Ascending aorta (tissue), 2 donors: ENCODE results near the gene ZNF831. TPM values are rescaled to one million over a fixed set of nuclear protein-coding genes. Genes with fewer than 3 reads are reported as not detected.

Experiments
- DNase-seq, 2 donors: peaks; one replicate each; pipeline ENCODE4 v3.0.0-alpha.2; 2019; ENCODE audit warnings: low spot score in 2 of 2
- H3K27ac ChIP-seq, 2 donors: fragments of 200-600 bp; sonication (generic); one replicate each; pipeline ENCODE4 v1.5.1; 2016 to 2017; ENCODE audit warnings: mild to moderate bottlenecking in 1 of 2
- H3K27me3 ChIP-seq: fragments of 200-600 bp; sonication (generic); one replicate; pipeline ENCODE4 v1.5.1; 2017
- H3K36me3 ChIP-seq, 2 donors: fragments of 200-600 bp; sonication (generic); one replicate each; pipeline ENCODE4 v1.5.1; 2016
- H3K4me1 ChIP-seq, 2 donors: fragments of 200-600 bp; sonication (generic); one replicate each; pipeline ENCODE4 v1.5.1; 2016 to 2017; ENCODE audit warnings: mild to moderate bottlenecking in 1 of 2
- H3K4me3 ChIP-seq, 2 donors: fragments of 200-600 bp; sonication (generic); one replicate each; pipeline ENCODE4 v1.5.1; 2016 to 2017; ENCODE audit warnings: mild to moderate bottlenecking in 1 of 2
- H3K9me3 ChIP-seq, 2 donors: fragments of 200-600 bp; sonication (generic); one replicate each; pipeline ENCODE4 v1.5.1; 2016
- CTCF ChIP-seq, 3 experiments: fragments of 200-600 bp in 2 of 3; fragments of 450-650 bp in 1 of 3; sonication (generic) in 2 of 3; IDR thresholded peaks; one replicate each; pipeline ENCODE4 v1.5.1; 2016 to 2019; ENCODE audit warnings: antibody characterized with exemption in 3 of 3, mild to moderate bottlenecking in 1 of 3, moderate library complexity in 1 of 3
- intact Hi-C: fragments of 100-400 bp; cut with DNase I; formaldehyde crosslinking; loops from one replicate; pipeline ENCODE4 v1.15.1; 2023
- total RNA-seq: library from RNA; depleted of rRNA; stranded (reverse); fragments of >200 nt; gene quantifications from one replicate; pipeline ENCODE4 v1.1.0, GENCODE V29; 2016

The ZNF831 gene
- total RNA-seq, 1 donor from 2014 or later: 0.53 TPM

GRCh38 chr20:59204165-59204894 lies 40.7 kb downstream of the ZNF831 start:
- Histone ChIP-seq H3K9me3 (no peaks in the 10 kb centered on the region), H3K36me3 (no peaks in the 10 kb centered on the region), H3K4me3 (no peak overlapping the region), H3K27me3 (no peaks in the 10 kb centered on the region), H3K4me1 (no peaks in the 10 kb centered on the region), H3K27ac (no peak overlapping the region)
- DNase-seq: no peak
- intact Hi-C loops: no loop called here
- TF ChIP-seq CTCF (IDR thresholded peaks at IDR 0.05): no peak

DNA sequence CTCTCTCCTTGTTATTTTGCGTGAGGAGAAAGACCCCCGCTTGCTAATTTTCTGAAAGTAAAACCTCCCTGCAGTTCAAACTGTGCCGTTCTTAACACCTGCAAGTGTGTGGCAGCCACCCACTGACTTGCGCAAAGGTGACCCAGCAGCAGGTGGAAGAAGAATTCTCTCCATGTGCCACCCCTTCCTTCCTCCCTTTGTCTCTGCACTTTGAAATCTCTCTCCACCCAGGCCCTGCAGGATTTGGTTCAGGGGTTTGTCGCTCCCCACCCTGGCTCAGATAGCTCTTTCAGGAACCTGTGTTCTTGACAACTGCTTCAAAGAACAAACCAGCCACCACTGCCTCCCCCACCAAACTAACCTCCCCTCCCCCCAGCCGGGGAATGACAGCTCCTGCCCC lies 41.4 kb downstream of the ZNF831 start:
- H3K27ac ChIP-seq: no peak overlapping the region
- no peak for TF ChIP-seq CTCF (IDR thresholded peaks at IDR 0.05)
- H3K36me3 ChIP-seq: no peaks in the 10 kb centered on the region
- intact Hi-C loops: no loop called here
- no peak overlapping the region for H3K4me3 ChIP-seq
- H3K4me1 ChIP-seq: no peaks in the 10 kb centered on the region
- DNase-seq: no peak
- no peaks in the 10 kb centered on the region for H3K9me3 ChIP-seq
- H3K27me3 ChIP-seq: no peaks in the 10 kb centered on the region

DNA sequence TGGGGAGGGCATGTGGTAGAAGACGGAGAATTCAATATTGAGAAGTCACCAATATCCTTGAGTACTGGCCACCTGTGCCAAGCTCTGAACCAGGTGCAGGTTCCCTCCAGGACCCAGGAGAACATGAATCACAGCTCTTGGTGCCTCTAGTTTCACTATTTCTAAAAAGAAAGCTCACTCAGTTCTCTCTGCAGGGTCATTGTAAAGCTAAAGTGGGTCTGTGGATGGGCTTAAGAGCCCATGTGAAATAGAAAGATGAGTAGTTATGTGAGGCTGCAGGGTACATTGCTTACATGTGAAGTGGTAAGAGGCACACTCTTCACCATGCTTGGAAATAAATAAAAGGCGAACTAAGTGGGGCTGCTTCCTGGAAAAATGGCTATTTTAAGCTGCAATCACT lies 43.6 kb downstream of the ZNF831 start:
- Histone ChIP-seq H3K4me1 (no peaks in the 10 kb centered on the region), H3K36me3 (no peaks in the 10 kb centered on the region), H3K27ac (no peak overlapping the region), H3K9me3 (no peaks in the 10 kb centered on the region), H3K4me3 (no peak overlapping the region), H3K27me3 (no peaks in the 10 kb centered on the region)
- no peak for TF ChIP-seq CTCF (IDR thresholded peaks at IDR 0.05)
- intact Hi-C loops: no loop called here
- no peak for DNase-seq

DNA sequence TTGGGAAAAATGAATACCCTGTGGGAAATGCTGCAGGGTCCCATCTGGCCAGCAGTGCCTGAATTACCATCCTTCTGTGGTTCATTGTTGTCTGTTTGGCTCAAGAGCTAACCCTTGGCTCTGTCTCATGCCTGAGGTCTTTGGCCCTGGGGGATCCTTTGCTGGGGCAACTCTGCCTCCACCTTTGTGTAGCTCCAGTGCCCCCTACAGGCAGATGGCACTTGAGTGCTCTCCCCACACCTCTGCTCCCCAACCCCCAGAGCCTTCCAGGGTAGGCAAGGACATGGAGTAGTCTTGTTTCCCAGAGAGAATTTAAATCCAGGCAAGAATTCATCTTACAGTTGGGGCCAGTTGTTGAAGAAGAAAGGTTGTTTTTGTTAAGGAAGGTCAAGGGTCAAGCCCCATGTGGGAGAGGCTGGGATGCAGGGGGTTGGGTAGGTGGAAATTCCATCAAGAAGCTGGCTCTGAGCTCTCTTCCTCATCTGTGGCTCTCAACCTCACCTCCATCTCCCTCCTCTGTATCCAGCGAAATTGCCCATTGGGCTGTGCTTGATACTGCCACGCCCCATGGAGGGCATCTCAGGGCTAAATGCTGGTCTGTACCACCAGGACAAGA lies 44.2 kb downstream of the ZNF831 start:
- Histone ChIP-seq H3K4me3 (no peak overlapping the region), H3K36me3 (no peaks in the 10 kb centered on the region), H3K27ac (no peak overlapping the region), H3K27me3 (no peaks in the 10 kb centered on the region), H3K4me1 (no peaks in the 10 kb centered on the region), H3K9me3 (no peaks in the 10 kb centered on the region)
- peak in 1 of 3 experiments; percentile 33 for TF ChIP-seq CTCF (IDR thresholded peaks at IDR 0.05)
- intact Hi-C loops: no loop called here
- DNase-seq: no peak

DNA sequence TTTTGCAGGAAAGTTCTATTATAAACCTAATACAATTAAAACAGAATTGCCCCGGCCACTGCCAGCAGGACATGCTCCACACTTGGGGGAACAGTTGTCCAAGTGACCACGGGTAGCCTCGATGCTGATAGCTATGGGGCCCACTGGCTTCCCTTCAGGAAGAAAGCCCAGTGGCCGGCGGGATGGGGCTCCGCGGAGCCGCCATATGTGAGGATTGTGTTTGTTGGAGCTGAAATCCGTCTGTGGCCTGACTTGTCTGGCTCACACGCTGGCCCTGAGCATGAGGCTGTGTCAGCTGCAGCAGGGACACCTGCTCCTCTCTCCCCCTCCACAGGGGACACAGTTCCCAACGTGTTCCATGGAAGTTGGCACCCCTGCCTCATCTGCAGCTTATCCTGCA lies 46.6 kb downstream of the ZNF831 start:
- Histone ChIP-seq H3K27me3 (no peaks in the 10 kb centered on the region), H3K4me1 (no peaks in the 10 kb centered on the region), H3K36me3 (no peaks in the 10 kb centered on the region), H3K27ac (no peak overlapping the region), H3K4me3 (no peak overlapping the region), H3K9me3 (no peaks in the 10 kb centered on the region)
- intact Hi-C loops: no loop called here
- TF ChIP-seq CTCF (IDR thresholded peaks at IDR 0.05): no peak
- no peak for DNase-seq
